HCT116 (cell line): ENCODE measurements around the gene PHF2. TPM values are rescaled to one million over a fixed set of nuclear protein-coding genes. Genes with fewer than 3 reads are reported as not detected.

Experiments
- ATAC-seq: fragments of 200-7000 bp; cut with Tn5 transposase; 2 replicates; pipeline ENCODE4 v1.9.1; 2020; ENCODE audit warnings: mild to moderate bottlenecking, moderate library complexity
- BruUV-seq: library from RNA; stranded (reverse); fragments of 400-500 nt; replicated peaks from 2 replicates; lab custom pipeline; 2021; lab: Mats Ljungman, UMichigan
- CTCF ChIA-PET: fragments of 300-600 bp; sonication (Branson Sonifier 250); formaldehyde crosslinking; loops from one replicate; lab custom pipeline; 2021; ENCODE audit warnings: antibody characterized with exemption; lab: Charles Lee
- POLR2A ChIA-PET: fragments of 300-600, 350-600 bp; sonication (Branson Sonifier 250); formaldehyde crosslinking; loops from one replicate; lab custom pipeline; 2021; ENCODE audit warnings: antibody characterized with exemption; lab: Charles Lee
- RAD21 ChIA-PET, 2 experiments: fragments of 300-600 bp; sonication (Branson Sonifier 250); formaldehyde crosslinking; loops; one replicate each; lab custom pipeline; 2023; ENCODE audit warnings: low total read pairs in 2 of 2; ENCODE audit not compliant: uncharacterized antibody in 2 of 2, unreplicated experiment in 2 of 2, low non-redundant PET in 1 of 2; lab: Charles Lee
- DNase-seq: peaks from one replicate; pipeline ENCODE4 v3.0.0-alpha.2; 2010; ENCODE audit warnings: low read depth, low spot score
- H2AFZ ChIP-seq: fragments of 200-600 bp; shearing (Covaris generic), sonication (generic); 2 replicates; pipeline ENCODE4 v1.6.1; 2017; ENCODE audit warnings: low read depth, mixed run types, mixed read lengths, antibody characterized with exemption, low read length; ENCODE audit not compliant: poor library complexity, severe bottlenecking
- H3K27ac ChIP-seq: 2 replicates; pipeline ENCODE4 v1.5.1; 2012; ENCODE audit warnings: low read depth, low read length
- H3K27me3 ChIP-seq: fragments of 200-600 bp; sonication (generic); 2 replicates; pipeline ENCODE4 v1.6.1; 2016; ENCODE audit warnings: mixed run types, low read length, mixed read lengths; ENCODE audit not compliant: insufficient read depth
- H3K36me3 ChIP-seq, 2 experiments: fragments of 200-500 bp in 1 of 2; fragments of 200-600 bp in 1 of 2; sonication (Bioruptor generic) in 1 of 2; sonication (generic) in 1 of 2; 2 replicates each; pipeline versions ENCODE4 v1.5.1 to v1.6.1; 2014 to 2016; ENCODE audit warnings: low read length in 2 of 2, inconsistent platforms in 1 of 2, mixed read lengths in 1 of 2, mixed run types in 1 of 2; ENCODE audit not compliant: insufficient read depth in 2 of 2, control insufficient read depth in 1 of 2
- H3K4me1 ChIP-seq, 2 experiments: fragments of 200-600 bp in 1 of 2; sonication (generic) in 1 of 2; 2 replicates each; pipeline versions ENCODE4 v1.5.1 to v1.6.1; 2012 to 2017; ENCODE audit warnings: low read length in 2 of 2, inconsistent platforms in 1 of 2, mild to moderate bottlenecking in 1 of 2, mixed read lengths in 1 of 2, mixed run types in 1 of 2, moderate library complexity in 1 of 2; ENCODE audit not compliant: insufficient read depth in 2 of 2, control insufficient read depth in 1 of 2
- H3K4me2 ChIP-seq: fragments of 200-600 bp; sonication (generic); 2 replicates; pipeline ENCODE4 v1.6.1; 2017; ENCODE audit warnings: mixed run types, low read length, mixed read lengths
- H3K4me3 ChIP-seq, 2 experiments: fragments of 200-600 bp in 1 of 2; sonication (generic) in 1 of 2; replicated peaks in 1 of 2; 2 replicates each; pipeline ENCODE4 v1.5.1; 2011 to 2016; ENCODE audit warnings: low read length in 2 of 2, control low read depth in 1 of 2, low read depth in 1 of 2, mild to moderate bottlenecking in 1 of 2, mixed read lengths in 1 of 2, mixed run types in 1 of 2
- H3K79me2 ChIP-seq: fragments of 200-600 bp; sonication (generic); 2 replicates; pipeline ENCODE4 v1.6.1; 2017; ENCODE audit warnings: mild to moderate bottlenecking, mixed run types, low read length, moderate library complexity, mixed read lengths; ENCODE audit not compliant: insufficient read depth
- H3K9ac ChIP-seq: fragments of 200-600 bp; sonication (generic); 2 replicates; pipeline ENCODE4 v1.6.1; 2016; ENCODE audit warnings: low read length, mixed read lengths
- H3K9me2 ChIP-seq: fragments of 200-600 bp; sonication (generic), shearing (Covaris generic); 2 replicates; pipeline ENCODE4 v1.6.1; 2017; ENCODE audit warnings: mixed run types, mild to moderate bottlenecking, moderate library complexity; ENCODE audit not compliant: insufficient read depth
- H3K9me3 ChIP-seq, 2 experiments: fragments of 200-500 bp in 1 of 2; fragments of 200-600 bp in 1 of 2; sonication (Bioruptor generic) in 1 of 2; sonication (generic) in 1 of 2; 2 replicates each; pipeline ENCODE4 v1.6.1; 2014 to 2017; ENCODE audit warnings: low read length in 2 of 2, mixed read lengths in 2 of 2, inconsistent platforms in 1 of 2, low read depth in 1 of 2, mild to moderate bottlenecking in 1 of 2, mixed run types in 1 of 2, moderate library complexity in 1 of 2; ENCODE audit not compliant: control insufficient read depth in 1 of 2, insufficient read depth in 1 of 2
- H4K20me1 ChIP-seq: fragments of 200-600 bp; sonication (generic), shearing (Covaris generic); 2 replicates; pipeline ENCODE4 v1.6.1; 2017; ENCODE audit warnings: mixed run types, mild to moderate bottlenecking, moderate library complexity; ENCODE audit not compliant: insufficient read depth
- ELF1 ChIP-seq: IDR thresholded peaks from 2 replicates; pipeline ENCODE4 v1.6.1; 2012; ENCODE audit warnings: low read depth, borderline replicate concordance
- SRF ChIP-seq: IDR thresholded peaks from 2 replicates; pipeline ENCODE4 v1.6.1; 2012; ENCODE audit warnings: low read depth
- YY1 ChIP-seq: IDR thresholded peaks from 2 replicates; pipeline ENCODE4 v1.6.1; 2011; ENCODE audit warnings: low read length, low read depth, moderate library complexity, mild to moderate bottlenecking; ENCODE audit not compliant: insufficient replicate concordance; ENCODE audit errors: extremely low read depth
- intact Hi-C: fragments of 100-400 bp; cut with micrococcal nuclease; formaldehyde crosslinking; loops from 2 replicates; pipeline ENCODE4 v1.10.0; 2022
- total RNA-seq: library from RNA; stranded (reverse); gene quantifications from one replicate; pipeline ENCODE4 v1.2.1, GENCODE V29; 2021; ENCODE audit not compliant: unreplicated experiment
- TF ChIP-seq, protein P1 (sequence below), 3 experiments: fragments of 200-600 bp in 1 of 3; sonication (generic) in 1 of 3; IDR thresholded peaks in 2 of 3; conservative IDR thresholded peaks in 1 of 3; 2 replicates each; pipeline ENCODE4 v1.5.1; 2012 to 2017; ENCODE audit warnings: low read depth in 2 of 3, low read length in 2 of 3, antibody characterized with exemption in 1 of 3, borderline replicate concordance in 1 of 3, control low read depth in 1 of 3, mild to moderate bottlenecking in 1 of 3, mixed read lengths in 1 of 3, mixed run types in 1 of 3, moderate library complexity in 1 of 3; ENCODE audit not compliant: insufficient read depth in 1 of 3

The PHF2 gene
- total RNA-seq, 1 experiment from 2014 or later, result 20.6 TPM

DNA sequence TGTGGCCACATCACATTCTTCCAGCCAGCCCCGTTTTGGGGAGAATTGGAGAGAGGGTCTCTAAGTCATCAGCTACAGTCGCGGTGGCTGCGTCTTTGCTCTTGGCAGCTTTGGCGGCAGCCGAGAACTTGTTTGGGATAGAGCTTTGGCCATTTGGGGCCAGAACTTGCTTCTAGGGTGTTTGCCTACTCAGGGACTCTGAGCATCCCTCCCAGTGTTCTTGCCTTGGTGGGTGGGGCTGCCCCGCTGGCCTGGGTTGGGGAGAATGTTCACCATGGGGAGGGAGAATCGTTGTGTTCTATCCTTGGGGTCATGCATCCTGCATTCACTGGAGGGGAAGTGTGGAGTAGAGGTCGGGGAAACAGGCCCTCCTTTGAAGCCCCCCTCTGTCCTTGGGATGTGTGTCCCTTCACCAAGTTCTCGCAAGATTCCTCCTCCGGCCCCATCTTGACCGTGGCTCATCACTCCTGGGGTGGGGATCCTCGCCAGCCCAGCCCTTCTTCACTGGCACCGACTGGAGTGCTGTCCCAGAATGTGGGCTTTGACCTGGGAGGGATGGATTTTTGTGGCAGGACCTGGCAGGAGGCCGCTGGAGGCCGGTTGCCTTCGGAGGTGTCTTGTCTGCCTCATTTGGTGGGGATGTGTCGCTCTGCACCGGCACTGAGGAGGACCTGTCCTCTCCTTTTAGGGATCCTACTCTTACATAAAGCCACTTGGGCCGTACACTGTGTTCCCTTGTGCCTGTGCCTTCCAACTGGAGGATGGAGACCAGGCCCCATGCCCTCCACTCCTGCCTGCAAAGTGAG, 3.5 kb downstream of the PHF2 start:
- peaks cover 7 to 17% of the 10 kb centered on the region in 2 experiments; a peak in 3 of 4 replicates for H3K4me1 ChIP-seq
- RAD21 ChIA-PET, result no interaction called here
- intact Hi-C loops, result no loop called here
- BruUV-seq, result no TSS peak
- no peak overlapping the region for H3K27ac ChIP-seq
- H3K4me3 ChIP-seq, result no peak overlapping the region
- no peak overlapping the region for H3K4me2 ChIP-seq
- H3K27me3 ChIP-seq, result no peaks in the 10 kb centered on the region
- no peak overlapping the region for H3K9ac ChIP-seq
- no peak overlapping the region for H2AFZ ChIP-seq
- H4K20me1 ChIP-seq, result no peaks in the 10 kb centered on the region
- ATAC-seq (no peak), DNase-seq (no peak)
- POLR2A ChIA-PET, result no interaction called here
- H3K79me2 ChIP-seq, result peaks cover 58% of the 10 kb centered on the region
- CTCF ChIA-PET, result interaction anchor here (1.3 kb wide), 1 partner anchor 14 kb away, joined by 3 read pairs; no protein-coding TSS in a partner anchor
- H3K9me3 ChIP-seq, result no peaks in the 10 kb centered on the region
- TF ChIP-seq YY1 (no peak), ELF1 (no peak), SRF (no peak)
- TF ChIP-seq, protein P1, sequence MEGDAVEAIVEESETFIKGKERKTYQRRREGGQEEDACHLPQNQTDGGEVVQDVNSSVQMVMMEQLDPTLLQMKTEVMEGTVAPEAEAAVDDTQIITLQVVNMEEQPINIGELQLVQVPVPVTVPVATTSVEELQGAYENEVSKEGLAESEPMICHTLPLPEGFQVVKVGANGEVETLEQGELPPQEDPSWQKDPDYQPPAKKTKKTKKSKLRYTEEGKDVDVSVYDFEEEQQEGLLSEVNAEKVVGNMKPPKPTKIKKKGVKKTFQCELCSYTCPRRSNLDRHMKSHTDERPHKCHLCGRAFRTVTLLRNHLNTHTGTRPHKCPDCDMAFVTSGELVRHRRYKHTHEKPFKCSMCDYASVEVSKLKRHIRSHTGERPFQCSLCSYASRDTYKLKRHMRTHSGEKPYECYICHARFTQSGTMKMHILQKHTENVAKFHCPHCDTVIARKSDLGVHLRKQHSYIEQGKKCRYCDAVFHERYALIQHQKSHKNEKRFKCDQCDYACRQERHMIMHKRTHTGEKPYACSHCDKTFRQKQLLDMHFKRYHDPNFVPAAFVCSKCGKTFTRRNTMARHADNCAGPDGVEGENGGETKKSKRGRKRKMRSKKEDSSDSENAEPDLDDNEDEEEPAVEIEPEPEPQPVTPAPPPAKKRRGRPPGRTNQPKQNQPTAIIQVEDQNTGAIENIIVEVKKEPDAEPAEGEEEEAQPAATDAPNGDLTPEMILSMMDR (IDR thresholded peaks at IDR 0.05 in 2 of 3, conservative IDR thresholded peaks at IDR 0.05 in 1 of 3; ENCODE audit: borderline replicate concordance in 1 of 3, insufficient read depth in 1 of 3, low read depth in 2 of 3, low read length in 2 of 3), result no peak
- no peaks in the 10 kb centered on the region for H3K36me3 ChIP-seq
- no peaks in the 10 kb centered on the region for H3K9me2 ChIP-seq
